Ovary (tissue), 9 donors: ENCODE data around the gene ROBO1. TPM values are rescaled to one million over a fixed set of nuclear protein-coding genes. Genes with fewer than 3 reads are reported as not detected.

ENCODE experiments used
- DNase-seq, 5 donors: peaks; one replicate each; pipeline ENCODE4 v3.0.0-alpha.2; 2019 to 2020
- H3K27ac ChIP-seq, 2 donors: fragments of 200-600 bp; one replicate each; pipeline versions ENCODE4 v1.5.1 to v1.8.0; 2019 to 2022
- H3K27me3 ChIP-seq: fragments of 200-600 bp; one replicate; pipeline ENCODE4 v1.8.0; 2022
- H3K36me3 ChIP-seq: fragments of 200-600 bp; sonication (generic); one replicate; pipeline ENCODE4 v1.5.1; 2019
- H3K4me1 ChIP-seq: one replicate; pipeline ENCODE4 v1.8.1; 2013; ENCODE audit warnings: mild to moderate bottlenecking, moderate library complexity; ENCODE audit not compliant: insufficient read depth
- H3K4me3 ChIP-seq: fragments of 200-600 bp; sonication (generic); one replicate; pipeline ENCODE4 v1.5.1; 2017
- H3K9me3 ChIP-seq, 2 donors: fragments of 200-600 bp in 1 of 2; sonication (generic) in 1 of 2; one replicate each; pipeline versions ENCODE4 v1.5.1 to v1.8.1; 2013 to 2019; ENCODE audit warnings: mild to moderate bottlenecking in 1 of 2, moderate library complexity in 1 of 2
- CTCF ChIP-seq, 3 donors: fragments of 450-650 bp in 2 of 3; fragments of 200-600 bp in 1 of 3; IDR thresholded peaks; one replicate each; pipeline versions ENCODE4 v1.5.1 to v1.8.0; 2016 to 2022; ENCODE audit warnings: antibody characterized with exemption in 3 of 3, mild to moderate bottlenecking in 1 of 3
- EP300 ChIP-seq: sonication (generic); formaldehyde crosslinking; IDR thresholded peaks from one replicate; pipeline ENCODE4 v1.6.1; 2017; ENCODE audit warnings: antibody characterized with exemption
- POLR2A ChIP-seq: fragments of 450-650 bp; IDR thresholded peaks from one replicate; pipeline ENCODE4 v1.6.1; 2017; ENCODE audit warnings: antibody characterized with exemption, mild to moderate bottlenecking, moderate library complexity
- WGBS, 3 donors: extraction: QIAGEN DNeasy Blood & Tissue Kit in 1 of 3; methylation state at CpG; one replicate each; pipeline versions ENCODE4 v1.1.5 to v1.1.7; 2013 to 2017; 5-methylcytosine and 5-hydroxymethylcytosine counted together
- intact Hi-C, 4 donors: fragments of 100-400 bp; cut with DNase I; formaldehyde crosslinking; loops; one replicate each; pipeline versions ENCODE4 v1.11.0 to v1.15.1; 2022 to 2023
- microRNA-seq, 3 donors: library from miRNA; unstranded; fragments of <30 nt; microRNA quantifications; one replicate each; pipeline versions ENCODE4 to v1.2.0, GENCODE V29; 2019 to 2020
- polyA plus RNA-seq, 2 donors: library from polyadenylated mRNA; stranded (reverse); fragments of 200-250 nt in 1 of 2; fragments of 350-450 nt in 1 of 2; fragmentation: Illumina TruSeq in 1 of 2; extraction: RNeasy Lipid Tissue Mini Kit (QIAGEN cat#74804) in 1 of 2; gene quantifications; one replicate each; pipeline ENCODE4 v1.2.3, GENCODE V29; 2013 to 2014
- small RNA-seq: library from RNA; depleted of rRNA; stranded (forward); fragments of <200 nt; gene quantifications from one replicate; pipeline ENCODE3, GENCODE V24; 2016
- total RNA-seq, 7 donors: library from RNA; depleted of rRNA in 2 of 7; stranded (reverse); fragments of >200 nt in 2 of 7; fragmentation: NEBNext Ultra II Directional in 3 of 7; extraction: Animal tissue kit (Norgen Biotek cat#: 25700) in 3 of 7; gene quantifications; one replicate each; pipeline versions ENCODE4 v1.1.0 to v1.2.4, GENCODE V29; 2016 to 2023
- donor health status: DM: no; HTN: no; CAD: no; lungs with moderate emphysema.
- donor health status: DM: no; HTN: no; CAD: no.
- donor health status: Bipolar disorder and iron deficiency.
- donor health status: DM: yes; HTN: yes; CAD: no.
- donor health status: DM: no; HTN: no; CAD: no.
- donor health status: DM: yes; HTN: yes; CAD: no.

ROBO1 gene
- total and polyA plus RNA-seq, 9 donors: 17.2 to 49.5 (median 29.0) TPM

GRCh38 chr3:78562328-78562727, 1205.5 kb downstream of the ROBO1 start:
- H3K9me3 ChIP-seq: no peaks in the 10 kb centered on the region
- WGBS, 3 donors: 79 to 90% (median 88%) methylated on average over 1 of the region's 1 CpG
- no peaks in the 10 kb centered on the region for H3K27me3 ChIP-seq
- no peak overlapping the region for H3K4me3 ChIP-seq
- TF ChIP-seq POLR2A (no peak), CTCF (IDR thresholded peaks at IDR 0.05) (no peak), EP300 (no peak)
- no peak overlapping the region for H3K27ac ChIP-seq
- DNase-seq: no peak
- no peaks in the 10 kb centered on the region for H3K36me3 ChIP-seq
- intact Hi-C loops: no loop called here
- no peaks in the 10 kb centered on the region for H3K4me1 ChIP-seq

Small RNAs within 50 kb of the gene (microRNA-seq; reads per million reads assigned to microRNA genes)
- 0 to 0.47 (median 0) reads per million in 3 donors for gene MIR3923

Small RNAs within 50 kb of the gene (small RNA-seq; reads per million reads assigned to genes)
- not detected for gene MIR3923
- gene RN7SL751P: not detected
